GM13976 (cell line): ENCODE measurements around the gene ACP3.
A peak's percentile ranks its signal among the peaks of the same experiment; 100 is the strongest.
"Not testable (repeated sequence)": the region's sequence is repeated elsewhere in the genome, so short reads cannot be mapped to it uniquely, and the experiment has no call there.

Experiments
- DNase-seq: peaks from one replicate; pipeline ENCODE4 v3.0.0; 2012; ENCODE audit warnings: low spot score
- in situ Hi-C: fragments of 300-500 bp; cut with MboI; formaldehyde crosslinking; loops from one replicate; pipeline ENCODE4 v1.12.0; 2022; ENCODE audit warnings: low sequenced_read_pairs, mixed read lengths, inconsistent platforms; ENCODE audit not compliant: unreplicated experiment
- TF ChIP-seq, protein P1 (sequence below): IDR thresholded peaks from 2 replicates; pipeline ENCODE4 v1.5.1; 2012; ENCODE audit warnings: borderline replicate concordance, mild to moderate bottlenecking; ENCODE audit not compliant: insufficient read depth; ENCODE audit errors: extremely low read depth, missing control alignments, control extremely low read depth

ACP3 gene

GRCh38 chr3:132368962-132369361 is 51.8 kb downstream of the ACP3 start:
- TF ChIP-seq, protein P1, sequence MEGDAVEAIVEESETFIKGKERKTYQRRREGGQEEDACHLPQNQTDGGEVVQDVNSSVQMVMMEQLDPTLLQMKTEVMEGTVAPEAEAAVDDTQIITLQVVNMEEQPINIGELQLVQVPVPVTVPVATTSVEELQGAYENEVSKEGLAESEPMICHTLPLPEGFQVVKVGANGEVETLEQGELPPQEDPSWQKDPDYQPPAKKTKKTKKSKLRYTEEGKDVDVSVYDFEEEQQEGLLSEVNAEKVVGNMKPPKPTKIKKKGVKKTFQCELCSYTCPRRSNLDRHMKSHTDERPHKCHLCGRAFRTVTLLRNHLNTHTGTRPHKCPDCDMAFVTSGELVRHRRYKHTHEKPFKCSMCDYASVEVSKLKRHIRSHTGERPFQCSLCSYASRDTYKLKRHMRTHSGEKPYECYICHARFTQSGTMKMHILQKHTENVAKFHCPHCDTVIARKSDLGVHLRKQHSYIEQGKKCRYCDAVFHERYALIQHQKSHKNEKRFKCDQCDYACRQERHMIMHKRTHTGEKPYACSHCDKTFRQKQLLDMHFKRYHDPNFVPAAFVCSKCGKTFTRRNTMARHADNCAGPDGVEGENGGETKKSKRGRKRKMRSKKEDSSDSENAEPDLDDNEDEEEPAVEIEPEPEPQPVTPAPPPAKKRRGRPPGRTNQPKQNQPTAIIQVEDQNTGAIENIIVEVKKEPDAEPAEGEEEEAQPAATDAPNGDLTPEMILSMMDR = no peak
- DNase-seq = no peak
- in situ Hi-C loops = no loop called here

DNA sequence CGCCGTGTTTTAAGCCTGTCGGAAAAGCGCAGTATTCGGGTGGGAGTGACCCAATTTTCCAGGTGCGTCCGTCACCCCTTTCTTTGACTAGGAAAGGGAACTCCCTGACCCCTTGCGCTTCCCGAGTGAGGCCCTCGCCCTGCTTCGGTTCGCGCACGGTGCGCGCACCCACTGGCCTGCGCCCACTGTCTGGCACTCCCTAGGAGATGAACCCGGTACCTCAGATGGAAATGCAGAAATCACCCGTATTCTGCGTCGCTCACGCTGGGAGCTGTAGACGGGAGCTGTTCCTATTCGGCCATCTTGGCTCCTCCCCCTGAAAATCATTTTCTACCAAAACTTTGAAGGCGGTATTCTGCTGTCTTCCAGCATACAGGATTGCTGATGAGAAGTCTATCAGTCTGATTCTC is 59.7 kb downstream of the ACP3 start:
- DNase-seq, in situ Hi-C loops: not testable (repeated sequence)

DNA sequence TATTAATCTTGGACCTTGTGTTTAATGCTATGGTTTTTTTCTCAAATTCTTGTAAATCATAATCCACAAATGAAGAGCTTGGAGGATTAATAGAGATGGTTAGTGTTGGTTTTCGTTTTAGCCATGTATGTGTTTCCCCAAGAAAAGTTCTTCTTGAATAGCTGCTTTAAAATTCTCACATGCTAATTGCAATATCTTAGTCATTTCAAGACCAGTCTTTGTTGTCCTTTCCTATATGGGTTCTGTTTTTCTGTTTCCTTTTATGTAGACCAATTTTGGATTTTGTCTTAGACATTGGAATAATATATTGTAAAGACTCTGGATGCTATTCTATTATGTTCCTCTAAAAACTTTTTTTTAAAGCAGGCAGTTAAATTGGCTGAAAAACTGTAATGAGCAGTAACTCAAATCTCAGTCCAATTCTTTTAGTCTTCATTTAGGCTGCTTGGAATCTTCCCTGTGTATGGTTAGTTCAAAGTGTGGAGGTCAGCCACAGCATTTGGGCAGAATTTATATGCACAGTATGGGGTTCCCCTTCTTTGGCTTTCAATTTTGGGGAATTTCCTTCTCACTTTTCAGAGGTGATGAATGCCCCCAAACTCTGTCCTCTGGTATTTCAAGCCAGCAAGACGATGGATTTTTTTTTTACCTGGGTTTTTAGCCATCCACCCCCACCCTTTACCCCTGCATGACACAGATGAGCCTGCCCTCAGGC is 61.0 kb downstream of the ACP3 start:
- DNase-seq = peak; percentile 53
- in situ Hi-C loops = no loop called here

GRCh38 chr3:132378846-132379245 is 61.6 kb downstream of the ACP3 start:
- DNase-seq = no peak
- TF ChIP-seq, protein P1 = no peak
- in situ Hi-C loops = no loop called here

More for the DNA sequence above, 61.0 kb downstream of the ACP3 start:
- TF ChIP-seq, protein P1 = no peak

GRCh38 chr3:132380920-132381319 is 63.7 kb downstream of the ACP3 start:
- in situ Hi-C loops = no loop called here
- no peak for DNase-seq
- TF ChIP-seq, protein P1 = no peak

DNA sequence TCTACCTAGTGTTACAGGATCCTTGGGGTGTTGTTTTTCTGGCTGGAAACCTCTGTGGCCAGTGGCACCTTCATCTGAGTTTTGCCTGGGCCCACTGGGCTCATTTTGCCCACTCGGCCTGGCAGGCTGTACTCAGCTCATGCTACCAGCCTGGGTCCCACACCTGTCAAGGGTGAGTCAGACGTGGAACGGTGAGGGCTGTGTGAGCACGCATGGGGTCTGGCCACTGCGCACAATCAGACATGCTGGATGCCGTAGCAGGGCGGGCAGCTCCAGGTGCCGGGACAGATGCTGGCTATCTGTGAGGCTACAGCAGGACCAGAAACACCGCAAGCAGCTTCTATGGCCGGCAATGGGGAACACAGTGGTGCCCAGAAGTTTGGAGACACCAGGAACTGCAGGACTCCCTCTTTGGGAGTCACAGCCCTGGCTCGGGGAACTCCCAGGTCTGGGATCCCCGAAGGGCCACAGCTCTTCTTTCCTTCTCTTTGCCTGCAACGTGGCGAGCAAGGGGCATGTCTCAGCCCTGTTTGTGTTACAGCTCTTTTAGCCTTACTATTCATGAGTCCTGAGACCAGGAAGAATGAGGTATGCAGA is 64.2 kb downstream of the ACP3 start:
- in situ Hi-C loops = no loop called here
- TF ChIP-seq, protein P1 = no peak
- DNase-seq = no peak

GRCh38 chr3:132382267-132382666 is 65.1 kb downstream of the ACP3 start:
- in situ Hi-C loops = no loop called here
- TF ChIP-seq, protein P1 = no peak
- no peak for DNase-seq
